ENCODE data around the gene NSUN5. TPM values are rescaled to one million over a fixed set of nuclear protein-coding genes. Genes with fewer than 3 reads are reported as not detected.
A peak's percentile ranks its signal among the peaks of the same experiment; 100 is the strongest.

Gene NSUN5
- total and polyA plus RNA-seq, 9 of the 15 experiments (the other 6 are each of a cell fraction or from before 2014, with no cell fraction given): 4.7 to 115 (median 43.0) TPM

- TF ChIP-seq SNIP1 (IDR thresholded peaks at IDR 0.05; ENCODE audit: low read depth) (no peak), PHF8 (IDR thresholded peaks at IDR 0.05; ENCODE audit: borderline replicate concordance, low read length) (no peak), MYC (IDR thresholded peaks at IDR 0.05; ENCODE audit: low read depth, low read length) (0 out of 2 replicates have a peak, but pooled peaks have one; percentile 22), MYC (CRISPR knock-in tag; IDR thresholded peaks at IDR 0.05; ENCODE audit: borderline replicate concordance, low read depth) (no peak), POLR2AphosphoS5 (IDR thresholded peaks at IDR 0.05; ENCODE audit: control insufficient read depth, insufficient read depth, low read depth, low read length) (no peak), RBM17 (IDR thresholded peaks at IDR 0.05; ENCODE audit: borderline replicate concordance, low read depth, low read length) (no peak), ZNF766 (CRISPR knock-in tag; conservative IDR thresholded peaks at IDR 0.05) (peak; percentile 48; the same call in 1 of the 2 replicates), ATF3 (IDR thresholded peaks at IDR 0.05) (peak; percentile 91), ATF3 (CRISPR knock-in tag; conservative IDR thresholded peaks at IDR 0.05) (0 out of 2 replicates have a peak, but pooled peaks have one; percentile 23), ZNF584 (CRISPR knock-in tag; IDR thresholded peaks at IDR 0.05; ENCODE audit: low read depth) (peak; percentile 85; the same call in 1 of the 2 replicates), NCOR1 (IDR thresholded peaks at IDR 0.05) (no peak), JUND (IDR thresholded peaks at IDR 0.05; ENCODE audit: borderline replicate concordance, low read depth, low read length) (peak; percentile 90), JUND (tag; IDR thresholded peaks at IDR 0.05; ENCODE audit: borderline replicate concordance, low read depth, low read length) (peak; percentile 85), ZNF695 (CRISPR knock-in tag; IDR thresholded peaks at IDR 0.05) (no peak), COPS2 (conservative IDR thresholded peaks at IDR 0.05) (no peak), ESRRA (IDR thresholded peaks at IDR 0.05; ENCODE audit: borderline replicate concordance, low read depth) (no peak), E2F3 (CRISPR knock-in tag; IDR thresholded peaks at IDR 0.05) (no peak), ZNF175 (CRISPR knock-in tag; IDR thresholded peaks at IDR 0.05; ENCODE audit: low read depth) (peak; percentile 88), CBX5 (IDR thresholded peaks at IDR 0.05; ENCODE audit: borderline replicate concordance, low read depth) (no peak)
- TF ChIP-seq, protein P1, sequence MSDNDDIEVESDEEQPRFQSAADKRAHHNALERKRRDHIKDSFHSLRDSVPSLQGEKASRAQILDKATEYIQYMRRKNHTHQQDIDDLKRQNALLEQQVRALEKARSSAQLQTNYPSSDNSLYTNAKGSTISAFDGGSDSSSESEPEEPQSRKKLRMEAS (CRISPR knock-in tag; IDR thresholded peaks at IDR 0.05): peak; percentile 52
- TF ChIP-seq, protein P2, sequence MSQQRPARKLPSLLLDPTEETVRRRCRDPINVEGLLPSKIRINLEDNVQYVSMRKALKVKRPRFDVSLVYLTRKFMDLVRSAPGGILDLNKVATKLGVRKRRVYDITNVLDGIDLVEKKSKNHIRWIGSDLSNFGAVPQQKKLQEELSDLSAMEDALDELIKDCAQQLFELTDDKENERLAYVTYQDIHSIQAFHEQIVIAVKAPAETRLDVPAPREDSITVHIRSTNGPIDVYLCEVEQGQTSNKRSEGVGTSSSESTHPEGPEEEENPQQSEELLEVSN (IDR thresholded peaks at IDR 0.05; ENCODE audit: borderline replicate concordance in 1 of 2, extremely low read depth in 1 of 2, insufficient read depth in 1 of 2, insufficient read length in 1 of 2, low read depth in 1 of 2, low read length in 1 of 2, poor library complexity in 1 of 2, severe bottlenecking in 1 of 2): peak in 1 of 2 experiments; percentile 36
- TF ChIP-seq, protein P3, sequence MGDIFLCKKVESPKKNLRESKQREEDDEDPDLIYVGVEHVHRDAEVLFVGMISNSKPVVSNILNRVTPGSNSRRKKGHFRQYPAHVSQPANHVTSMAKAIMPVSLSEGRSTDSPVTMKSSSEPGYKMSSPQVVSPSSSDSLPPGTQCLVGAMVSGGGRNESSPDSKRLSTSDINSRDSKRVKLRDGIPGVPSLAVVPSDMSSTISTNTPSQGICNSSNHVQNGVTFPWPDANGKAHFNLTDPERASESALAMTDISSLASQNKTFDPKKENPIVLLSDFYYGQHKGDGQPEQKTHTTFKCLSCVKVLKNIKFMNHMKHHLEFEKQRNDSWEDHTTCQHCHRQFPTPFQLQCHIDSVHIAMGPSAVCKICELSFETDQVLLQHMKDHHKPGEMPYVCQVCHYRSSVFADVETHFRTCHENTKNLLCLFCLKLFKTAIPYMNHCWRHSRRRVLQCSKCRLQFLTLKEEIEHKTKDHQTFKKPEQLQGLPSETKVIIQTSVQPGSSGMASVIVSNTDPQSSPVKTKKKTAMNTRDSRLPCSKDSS (IDR thresholded peaks at IDR 0.05; ENCODE audit: low read depth, partially characterized antibody): no peak
Measured at GRCh38 chr7:73341877-73342276, 33.3 kb upstream of the NSUN5 start (continued).

Measured in K562 (cell line).